ENCODE results near the gene SLC29A4.

DNA sequence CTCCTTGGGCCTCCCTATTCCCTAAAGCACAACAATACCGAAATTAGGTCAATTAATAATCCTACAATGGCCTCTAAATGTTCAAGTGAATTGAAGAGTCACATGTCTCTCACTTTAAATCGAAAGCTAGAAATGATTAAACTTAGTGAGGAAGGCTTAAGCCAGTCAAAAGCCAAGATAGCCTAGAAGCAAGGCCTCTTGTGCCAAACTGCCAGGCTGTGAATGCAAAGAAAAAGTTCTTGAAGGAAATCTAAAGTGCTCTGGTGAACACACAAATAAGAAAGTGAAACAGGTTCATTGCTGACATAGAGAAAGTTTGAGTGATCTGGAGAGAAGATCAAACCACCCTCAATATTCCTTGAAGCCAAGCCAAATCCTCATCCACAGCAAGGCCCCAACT is 57.2 kb downstream of the SLC29A4 start:
- TF ChIP-seq CTCF (conservative IDR thresholded peaks at IDR 0.05 in 1 of 2, IDR thresholded peaks at IDR 0.05 in 1 of 2; ENCODE audit: extremely low read depth in 1 of 2, insufficient read depth in 1 of 2, low read depth in 1 of 2, low read length in 2 of 2) (no peak), EZH2 (IDR thresholded peaks at IDR 0.05; ENCODE audit: borderline replicate concordance, low read length) (no peak)
